Fibroblast of lung (primary cell): ENCODE data around the gene EHD3.

ENCODE experiments used
- EZH2 ChIP-seq: IDR thresholded peaks from 2 replicates; pipeline ENCODE4 v1.5.1; 2012; ENCODE audit warnings: low read length, control low read depth, mild to moderate bottlenecking; ENCODE audit errors: missing control alignments
- TF ChIP-seq, protein P1 (sequence below), 2 donors: IDR thresholded peaks in 1 of 2; conservative IDR thresholded peaks in 1 of 2; 1 replicate in 1 of 2; 2 replicates in 1 of 2; pipeline ENCODE4 v1.5.1; 2011 to 2012; ENCODE audit warnings: low read length in 2 of 2, control low read depth in 1 of 2, inconsistent platforms in 1 of 2, low read depth in 1 of 2, mild to moderate bottlenecking in 1 of 2

DNA sequence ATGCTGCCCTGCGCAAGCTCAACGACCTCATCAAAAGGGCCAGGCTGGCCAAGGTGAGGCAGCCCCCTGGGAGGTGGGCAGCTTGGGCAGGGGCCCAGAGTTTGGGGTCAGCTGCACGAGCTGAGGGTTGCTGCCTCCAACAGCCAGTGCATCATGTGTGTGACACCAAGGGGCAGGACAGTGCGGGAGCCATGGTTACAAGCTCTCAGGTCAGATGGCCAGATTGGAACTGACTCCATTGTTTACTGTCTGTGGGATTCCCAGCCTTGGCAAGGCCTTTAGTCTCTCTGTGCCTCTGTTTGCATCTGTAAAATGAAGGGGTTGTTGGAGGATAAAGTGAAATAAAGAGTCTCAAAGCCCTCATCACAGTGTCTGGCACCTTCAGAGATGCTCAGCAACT is 26.9 kb downstream of the EHD3 start:
- TF ChIP-seq, protein P1, sequence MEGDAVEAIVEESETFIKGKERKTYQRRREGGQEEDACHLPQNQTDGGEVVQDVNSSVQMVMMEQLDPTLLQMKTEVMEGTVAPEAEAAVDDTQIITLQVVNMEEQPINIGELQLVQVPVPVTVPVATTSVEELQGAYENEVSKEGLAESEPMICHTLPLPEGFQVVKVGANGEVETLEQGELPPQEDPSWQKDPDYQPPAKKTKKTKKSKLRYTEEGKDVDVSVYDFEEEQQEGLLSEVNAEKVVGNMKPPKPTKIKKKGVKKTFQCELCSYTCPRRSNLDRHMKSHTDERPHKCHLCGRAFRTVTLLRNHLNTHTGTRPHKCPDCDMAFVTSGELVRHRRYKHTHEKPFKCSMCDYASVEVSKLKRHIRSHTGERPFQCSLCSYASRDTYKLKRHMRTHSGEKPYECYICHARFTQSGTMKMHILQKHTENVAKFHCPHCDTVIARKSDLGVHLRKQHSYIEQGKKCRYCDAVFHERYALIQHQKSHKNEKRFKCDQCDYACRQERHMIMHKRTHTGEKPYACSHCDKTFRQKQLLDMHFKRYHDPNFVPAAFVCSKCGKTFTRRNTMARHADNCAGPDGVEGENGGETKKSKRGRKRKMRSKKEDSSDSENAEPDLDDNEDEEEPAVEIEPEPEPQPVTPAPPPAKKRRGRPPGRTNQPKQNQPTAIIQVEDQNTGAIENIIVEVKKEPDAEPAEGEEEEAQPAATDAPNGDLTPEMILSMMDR (conservative IDR thresholded peaks at IDR 0.05 in 1 of 2, IDR thresholded peaks at IDR 0.05 in 1 of 2; ENCODE audit: low read depth in 1 of 2, low read length in 2 of 2) = no peak
- no peak for TF ChIP-seq EZH2
